OCI-LY7 (cell line): ENCODE results near the gene TSPAN5. TPM values are rescaled to one million over a fixed set of nuclear protein-coding genes. Genes with fewer than 3 reads are reported as not detected.

Source experiments
- BruUV-seq: library from RNA; stranded (reverse); fragments of 400-500 nt; replicated peaks from 2 replicates; lab custom pipeline; 2021; lab: Mats Ljungman, UMichigan
- CTCF ChIA-PET: fragments of 300-600 bp; sonication (Branson Sonifier 250); formaldehyde crosslinking; loops from one replicate; lab custom pipeline; 2022; ENCODE audit warnings: antibody characterized with exemption; ENCODE audit not compliant: unreplicated experiment; lab: Charles Lee
- POLR2A ChIA-PET: fragments of 300-600 bp; sonication (Branson Sonifier 250); formaldehyde crosslinking; loops from one replicate; lab custom pipeline; 2022; ENCODE audit warnings: antibody characterized with exemption; lab: Charles Lee
- DNase-seq: peaks from one replicate; pipeline ENCODE4 v3.0.0-alpha.2; 2015; ENCODE audit warnings: low spot score
- H2AFZ ChIP-seq: fragments of 200-600 bp; sonication (generic), shearing (Covaris generic); 2 replicates; pipeline ENCODE4 v1.6.1; 2014; ENCODE audit warnings: mild to moderate bottlenecking, antibody characterized with exemption, low read length, moderate library complexity
- H3K27ac ChIP-seq: fragments of 200-600 bp; sonication (generic); 2 replicates; pipeline ENCODE4 v1.5.1; 2014; ENCODE audit warnings: mixed run types, low read depth, mild to moderate bottlenecking, moderate library complexity, low read length, inconsistent platforms; ENCODE audit not compliant: poor library complexity, severe bottlenecking
- H3K36me3 ChIP-seq: fragments of 200-600 bp; sonication (generic); 2 replicates; pipeline ENCODE4 v1.6.1; 2014; ENCODE audit warnings: mild to moderate bottlenecking, antibody characterized with exemption, low read length, moderate library complexity, mixed read lengths; ENCODE audit not compliant: insufficient read depth
- H3K4me1 ChIP-seq: fragments of 200-600 bp; sonication (generic); 2 replicates; pipeline ENCODE4 v1.5.1; 2014; ENCODE audit warnings: mild to moderate bottlenecking, low read length; ENCODE audit not compliant: insufficient read depth, poor library complexity, severe bottlenecking
- H3K4me2 ChIP-seq: fragments of 200-600 bp; sonication (generic); 2 replicates; pipeline ENCODE4 v1.6.1; 2014; ENCODE audit warnings: mild to moderate bottlenecking, low read length
- H3K4me3 ChIP-seq: fragments of 200-600 bp; sonication (generic); 2 replicates; pipeline ENCODE4 v1.5.1; 2014; ENCODE audit warnings: mild to moderate bottlenecking, low read depth, low read length; ENCODE audit not compliant: poor library complexity, severe bottlenecking
- H3K79me2 ChIP-seq: fragments of 200-600 bp; sonication (generic); 2 replicates; pipeline ENCODE4 v1.6.1; 2016; ENCODE audit warnings: low read depth, mild to moderate bottlenecking, low read length, moderate library complexity, mixed read lengths; ENCODE audit not compliant: insufficient read depth
- H3K9me2 ChIP-seq: fragments of 200-600 bp; sonication (generic); 2 replicates; pipeline ENCODE4 v1.6.1; 2016; ENCODE audit warnings: mild to moderate bottlenecking, low read length, mixed read lengths; ENCODE audit not compliant: insufficient read depth
- H3K9me3 ChIP-seq: fragments of 200-600 bp; sonication (generic); 2 replicates; pipeline ENCODE4 v1.6.1; 2014; ENCODE audit warnings: mild to moderate bottlenecking, mixed run types, low read length, mixed read lengths
- H4K20me1 ChIP-seq: fragments of 200-600 bp; sonication (generic); 2 replicates; pipeline ENCODE4 v1.6.1; 2014; ENCODE audit warnings: mild to moderate bottlenecking, antibody characterized with exemption, low read length, moderate library complexity, mixed read lengths; ENCODE audit not compliant: insufficient read depth
- EZH2phosphoT487 ChIP-seq: fragments of 200-600 bp; sonication (generic); IDR thresholded peaks from 2 replicates; pipeline ENCODE4 v1.6.1; 2018; ENCODE audit warnings: low read depth, borderline replicate concordance, mild to moderate bottlenecking, mixed run types, antibody characterized with exemption, low read length, moderate library complexity, mixed read lengths
- intact Hi-C: fragments of 100-400 bp; cut with micrococcal nuclease; formaldehyde crosslinking; loops from one replicate; pipeline ENCODE4 v1.10.0; 2022; ENCODE audit not compliant: unreplicated experiment
- total RNA-seq, 2 experiments: library from RNA; depleted of rRNA in 1 of 2; stranded (reverse); fragments of >200 nt in 1 of 2; shearing (Covaris generic) in 1 of 2; gene quantifications; 2 replicates each; pipeline ENCODE4 v1.2.3, GENCODE V29; 2014 to 2022
- TF ChIP-seq, protein P1 (sequence below): fragments of 200-600 bp; sonication (generic); conservative IDR thresholded peaks from 2 replicates; pipeline ENCODE4 v1.5.1; 2014; ENCODE audit warnings: mild to moderate bottlenecking, antibody characterized with exemption, low read length, moderate library complexity, mixed read lengths

TSPAN5 gene
- total RNA-seq, 2 experiments from 2014 or later: not detected

GRCh38 chr4:98468709-98469108 is 189.7 kb downstream of the TSPAN5 start:
- Histone ChIP-seq H3K9me2 (no peaks in the 10 kb centered on the region), H2AFZ (no peak overlapping the region), H3K4me2 (no peak overlapping the region), H3K27ac (no peak overlapping the region), H4K20me1 (no peaks in the 10 kb centered on the region), H3K4me3 (no peak overlapping the region), H3K79me2 (no peaks in the 10 kb centered on the region), H3K36me3 (no peaks in the 10 kb centered on the region), H3K9me3 (no peaks in the 10 kb centered on the region), H3K4me1 (no peaks in the 10 kb centered on the region)
- no TSS peak for BruUV-seq
- intact Hi-C loops: loop anchor here (5.0 kb wide), 1 partner anchor 934 kb away; no protein-coding TSS in a partner anchor
- DNase-seq: no peak
- CTCF ChIA-PET: no interaction called here
- POLR2A ChIA-PET: no interaction called here
- TF ChIP-seq, protein P1, sequence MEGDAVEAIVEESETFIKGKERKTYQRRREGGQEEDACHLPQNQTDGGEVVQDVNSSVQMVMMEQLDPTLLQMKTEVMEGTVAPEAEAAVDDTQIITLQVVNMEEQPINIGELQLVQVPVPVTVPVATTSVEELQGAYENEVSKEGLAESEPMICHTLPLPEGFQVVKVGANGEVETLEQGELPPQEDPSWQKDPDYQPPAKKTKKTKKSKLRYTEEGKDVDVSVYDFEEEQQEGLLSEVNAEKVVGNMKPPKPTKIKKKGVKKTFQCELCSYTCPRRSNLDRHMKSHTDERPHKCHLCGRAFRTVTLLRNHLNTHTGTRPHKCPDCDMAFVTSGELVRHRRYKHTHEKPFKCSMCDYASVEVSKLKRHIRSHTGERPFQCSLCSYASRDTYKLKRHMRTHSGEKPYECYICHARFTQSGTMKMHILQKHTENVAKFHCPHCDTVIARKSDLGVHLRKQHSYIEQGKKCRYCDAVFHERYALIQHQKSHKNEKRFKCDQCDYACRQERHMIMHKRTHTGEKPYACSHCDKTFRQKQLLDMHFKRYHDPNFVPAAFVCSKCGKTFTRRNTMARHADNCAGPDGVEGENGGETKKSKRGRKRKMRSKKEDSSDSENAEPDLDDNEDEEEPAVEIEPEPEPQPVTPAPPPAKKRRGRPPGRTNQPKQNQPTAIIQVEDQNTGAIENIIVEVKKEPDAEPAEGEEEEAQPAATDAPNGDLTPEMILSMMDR: no peak
- TF ChIP-seq EZH2phosphoT487: no peak

GRCh38 chr4:98467627-98468072 is 190.8 kb downstream of the TSPAN5 start:
- H3K4me2 ChIP-seq: no peak overlapping the region
- H3K9me3 ChIP-seq: no peaks in the 10 kb centered on the region
- no peaks in the 10 kb centered on the region for H4K20me1 ChIP-seq
- ChIA-PET CTCF (no interaction called here), POLR2A (interaction anchor here (1.3 kb wide), 1 partner anchor 9 kb away, joined by 3 read pairs; no protein-coding TSS in a partner anchor)
- peak; percentile 62 for DNase-seq
- intact Hi-C loops: loop anchor here (5.0 kb wide), 1 partner anchor 935 kb away; no protein-coding TSS in a partner anchor
- no peak overlapping the region for H2AFZ ChIP-seq
- no peaks in the 10 kb centered on the region for H3K36me3 ChIP-seq
- no peaks in the 10 kb centered on the region for H3K79me2 ChIP-seq
- no peak overlapping the region for H3K4me3 ChIP-seq
- no peak overlapping the region for H3K27ac ChIP-seq
- TF ChIP-seq, protein P1: peak; percentile 80
- TF ChIP-seq EZH2phosphoT487: no peak
- BruUV-seq: no TSS peak
- H3K9me2 ChIP-seq: no peaks in the 10 kb centered on the region
- no peaks in the 10 kb centered on the region for H3K4me1 ChIP-seq

- TF ChIP-seq EZH2phosphoT487: no peak
- TF ChIP-seq, protein P1: no peak
- H3K79me2 ChIP-seq: no peaks in the 10 kb centered on the region
These were observed 191.4 kb downstream of the TSPAN5 start for GRCh38 chr4:98466868-98467599.

More at GRCh38 chr4:98466868-98467599, 191.4 kb downstream of the TSPAN5 start:
- Histone ChIP-seq H2AFZ (no peak overlapping the region), H3K4me2 (no peak overlapping the region), H3K36me3 (no peaks in the 10 kb centered on the region), H3K9me2 (no peaks in the 10 kb centered on the region), H3K9me3 (no peaks in the 10 kb centered on the region), H3K4me1 (no peaks in the 10 kb centered on the region), H4K20me1 (no peaks in the 10 kb centered on the region), H3K27ac (no peak overlapping the region), H3K4me3 (no peak overlapping the region)
- CTCF ChIA-PET: no interaction called here
- POLR2A ChIA-PET: interaction anchor here (1.3 kb wide), 1 partner anchor 10 kb away, joined by 3 read pairs; no protein-coding TSS in a partner anchor
- BruUV-seq: no TSS peak
- intact Hi-C loops: loop anchor here (5.0 kb wide), 1 partner anchor 935 kb away; no protein-coding TSS in a partner anchor
- no peak for DNase-seq
